Stimulated activated CD8-positive, alpha-beta memory T cell treated with anti-CD3 and anti-CD28 coated beads, Interleukin-7, amount 100 ng/mL, for 1 hour (primary cell): ENCODE data around the gene RAD51B.

Experiments used
- DNase-seq, 2 donors: peaks; one replicate each; pipeline ENCODE4 v3.0.0-alpha.2; 2020; ENCODE audit warnings: low read depth in 2 of 2

The RAD51B gene

GRCh38 chr14:68463705-68464374 lies 644.3 kb downstream of the RAD51B start:
- DNase-seq = no peak

- no peak for DNase-seq
Measured at GRCh38 chr14:68464711-68465110, 645.1 kb downstream of the RAD51B start.

- DNase-seq = no peak
Measured at GRCh38 chr14:68466491-68466977, 647.0 kb downstream of the RAD51B start.

- no peak for DNase-seq
Measured at GRCh38 chr14:68467425-68467824, 647.8 kb downstream of the RAD51B start.

GRCh38 chr14:68468437-68469207 lies 649.0 kb downstream of the RAD51B start:
- DNase-seq = no peak

GRCh38 chr14:68469208-68469713 lies 649.7 kb downstream of the RAD51B start:
- no peak for DNase-seq

GRCh38 chr14:68470361-68470760 lies 650.8 kb downstream of the RAD51B start:
- no peak for DNase-seq

GRCh38 chr14:68471029-68471963 lies 651.7 kb downstream of the RAD51B start:
- DNase-seq = no peak

GRCh38 chr14:68471964-68472508 lies 652.5 kb downstream of the RAD51B start:
- DNase-seq = no peak

- DNase-seq = no peak
Measured at GRCh38 chr14:68473069-68473468, 653.5 kb downstream of the RAD51B start.

- DNase-seq = no peak
Measured at GRCh38 chr14:68473794-68474193, 654.2 kb downstream of the RAD51B start.

GRCh38 chr14:68474741-68475140 lies 655.2 kb downstream of the RAD51B start:
- no peak for DNase-seq

GRCh38 chr14:68475802-68476201 lies 656.2 kb downstream of the RAD51B start:
- no peak for DNase-seq

GRCh38 chr14:68476212-68477109 lies 656.9 kb downstream of the RAD51B start:
- DNase-seq = no peak

GRCh38 chr14:68477110-68477455 lies 657.5 kb downstream of the RAD51B start:
- DNase-seq = no peak

GRCh38 chr14:68477461-68478085 lies 658.0 kb downstream of the RAD51B start:
- no peak for DNase-seq

GRCh38 chr14:68479247-68479646 lies 659.7 kb downstream of the RAD51B start:
- DNase-seq = no peak

- DNase-seq = no peak
Measured at GRCh38 chr14:68482018-68482417, 662.4 kb downstream of the RAD51B start.

GRCh38 chr14:68482772-68483395 lies 663.3 kb downstream of the RAD51B start:
- no peak for DNase-seq
